Measurements from ENCODE around the gene NTNG1. TPM values are rescaled to one million over a fixed set of nuclear protein-coding genes. Genes with fewer than 3 reads are reported as not detected.

The NTNG1 gene
- total RNA-seq, 4 donors from 2014 or later = 0.20 to 3.0 (median 1.0) TPM

DNA sequence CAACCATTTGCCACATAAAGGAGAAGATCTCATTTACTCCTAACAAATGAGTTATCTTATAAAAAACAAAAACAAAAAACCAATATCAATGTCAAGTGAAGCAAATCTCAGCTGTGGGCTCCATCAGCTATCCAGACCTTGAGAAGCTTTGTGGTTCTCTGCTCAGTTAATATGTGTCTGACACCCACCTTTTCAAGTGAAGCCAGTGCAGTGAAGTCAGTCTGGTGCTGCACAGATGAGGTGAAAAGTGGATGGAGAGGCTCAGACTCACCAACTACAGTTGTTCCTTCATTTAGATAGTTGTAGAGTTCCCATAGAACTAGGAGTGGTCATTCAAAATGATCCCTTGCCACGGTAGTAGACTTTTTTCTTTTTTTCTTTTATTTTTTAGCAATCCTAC, 106.8 kb downstream of the NTNG1 start:
- Histone ChIP-seq H3K27ac (no peak overlapping the region), H3K27me3 (no peaks in the 10 kb centered on the region), H3K4me1 (no peaks in the 10 kb centered on the region), H3K9me3 (no peaks in the 10 kb centered on the region), H3K36me3 (no peaks in the 10 kb centered on the region), H3K4me3 (no peak overlapping the region)
- TF ChIP-seq POLR2AphosphoS5 (IDR thresholded peaks at IDR 0.05) = no peak
- TF ChIP-seq EP300 (IDR thresholded peaks at IDR 0.05) = no peak
- TF ChIP-seq POLR2A (IDR thresholded peaks at IDR 0.05) = no peak
- TF ChIP-seq, protein P1, sequence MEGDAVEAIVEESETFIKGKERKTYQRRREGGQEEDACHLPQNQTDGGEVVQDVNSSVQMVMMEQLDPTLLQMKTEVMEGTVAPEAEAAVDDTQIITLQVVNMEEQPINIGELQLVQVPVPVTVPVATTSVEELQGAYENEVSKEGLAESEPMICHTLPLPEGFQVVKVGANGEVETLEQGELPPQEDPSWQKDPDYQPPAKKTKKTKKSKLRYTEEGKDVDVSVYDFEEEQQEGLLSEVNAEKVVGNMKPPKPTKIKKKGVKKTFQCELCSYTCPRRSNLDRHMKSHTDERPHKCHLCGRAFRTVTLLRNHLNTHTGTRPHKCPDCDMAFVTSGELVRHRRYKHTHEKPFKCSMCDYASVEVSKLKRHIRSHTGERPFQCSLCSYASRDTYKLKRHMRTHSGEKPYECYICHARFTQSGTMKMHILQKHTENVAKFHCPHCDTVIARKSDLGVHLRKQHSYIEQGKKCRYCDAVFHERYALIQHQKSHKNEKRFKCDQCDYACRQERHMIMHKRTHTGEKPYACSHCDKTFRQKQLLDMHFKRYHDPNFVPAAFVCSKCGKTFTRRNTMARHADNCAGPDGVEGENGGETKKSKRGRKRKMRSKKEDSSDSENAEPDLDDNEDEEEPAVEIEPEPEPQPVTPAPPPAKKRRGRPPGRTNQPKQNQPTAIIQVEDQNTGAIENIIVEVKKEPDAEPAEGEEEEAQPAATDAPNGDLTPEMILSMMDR (IDR thresholded peaks at IDR 0.05) = no peak
- ATAC-seq = no peak
- WGBS, 2 donors (ENCODE audit: low coverage in 1 of 2) = 82 to 92% methylated on average over 1 of the region's 1 CpG

DNA sequence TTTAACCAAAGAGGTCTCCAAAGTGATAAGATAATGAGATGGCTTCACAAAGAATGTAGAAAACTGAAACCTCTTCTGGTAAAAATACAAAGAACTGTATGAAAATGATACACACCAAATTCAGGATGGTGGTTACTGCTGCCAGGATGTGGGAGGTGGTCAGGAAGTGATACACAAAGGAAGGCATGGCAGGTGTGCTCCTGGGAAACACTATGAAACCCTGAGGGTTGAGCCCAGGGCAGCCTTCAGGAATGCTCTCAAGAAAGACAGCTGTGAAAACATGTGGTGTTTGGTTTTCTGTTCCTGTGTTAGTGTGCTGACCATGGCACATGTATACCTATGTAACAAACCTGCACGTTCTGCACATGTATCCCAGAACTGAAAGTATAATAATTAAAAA, 109.3 kb downstream of the NTNG1 start:
- TF ChIP-seq, protein P1 (IDR thresholded peaks at IDR 0.05) = no peak
- no peak for TF ChIP-seq POLR2A (IDR thresholded peaks at IDR 0.05)
- TF ChIP-seq EP300 (IDR thresholded peaks at IDR 0.05) = no peak
- TF ChIP-seq POLR2AphosphoS5 (IDR thresholded peaks at IDR 0.05) = no peak
- Histone ChIP-seq H3K27ac (no peak overlapping the region), H3K36me3 (no peaks in the 10 kb centered on the region), H3K27me3 (no peaks in the 10 kb centered on the region), H3K9me3 (no peaks in the 10 kb centered on the region), H3K4me3 (no peak overlapping the region), H3K4me1 (no peaks in the 10 kb centered on the region)
- WGBS, 2 donors (ENCODE audit: low coverage in 1 of 2) = 67 to 100% methylated on average over 1 of the region's 1 CpG
- no peak for ATAC-seq

DNA sequence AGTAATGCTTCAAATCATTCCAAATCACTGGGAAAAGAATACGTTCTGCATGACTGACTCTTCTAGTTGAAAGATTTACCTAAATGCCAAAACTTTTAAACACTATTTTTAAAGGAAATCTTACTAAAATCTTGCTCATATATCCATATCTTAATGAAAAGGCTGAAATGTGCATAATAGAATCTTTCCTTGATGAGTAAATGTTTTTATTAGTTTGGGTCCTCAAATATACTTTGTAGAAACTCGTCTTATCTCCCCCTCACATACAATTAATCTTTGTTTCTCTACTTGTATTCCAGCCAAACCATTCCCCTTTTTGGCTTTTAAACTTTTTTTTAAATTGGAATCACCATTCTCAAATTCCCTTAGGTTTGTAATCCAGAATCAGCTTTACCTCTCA, 110.2 kb downstream of the NTNG1 start:
- Histone ChIP-seq H3K4me3 (no peak overlapping the region), H3K36me3 (no peaks in the 10 kb centered on the region), H3K9me3 (no peaks in the 10 kb centered on the region), H3K27ac (no peak overlapping the region), H3K27me3 (no peaks in the 10 kb centered on the region), H3K4me1 (no peaks in the 10 kb centered on the region)
- TF ChIP-seq EP300 (IDR thresholded peaks at IDR 0.05) (no peak), POLR2A (IDR thresholded peaks at IDR 0.05) (no peak), POLR2AphosphoS5 (IDR thresholded peaks at IDR 0.05) (no peak)
- TF ChIP-seq, protein P1 (IDR thresholded peaks at IDR 0.05) = no peak
- WGBS, 2 donors (ENCODE audit: low coverage in 1 of 2) = 33 to 57% methylated on average over 2 of the region's 2 CpGs
- no peak for ATAC-seq

DNA sequence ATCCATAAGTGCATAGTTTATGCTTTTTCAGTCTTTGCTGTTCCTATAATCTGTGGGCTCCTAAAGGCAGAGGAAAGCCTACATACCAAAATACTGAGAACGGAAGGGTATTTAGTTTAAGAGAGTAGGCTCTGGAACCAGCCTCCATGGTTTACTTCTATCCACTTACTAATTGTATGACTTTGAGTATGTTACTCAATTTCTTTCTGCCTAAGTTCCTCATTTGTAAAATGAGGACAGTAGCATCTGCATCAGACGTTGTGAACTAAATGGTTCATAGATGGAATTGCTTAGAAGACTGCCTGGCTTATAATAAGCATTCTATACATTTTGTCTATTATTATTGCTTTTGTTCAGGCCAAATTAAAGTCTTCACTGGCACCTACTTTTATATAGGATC, 111.0 kb downstream of the NTNG1 start:
- WGBS, 2 donors (ENCODE audit: low coverage in 1 of 2) = 78 to 88% methylated on average over 2 of the region's 2 CpGs
- Histone ChIP-seq H3K36me3 (no peaks in the 10 kb centered on the region), H3K27ac (no peak overlapping the region), H3K4me1 (no peaks in the 10 kb centered on the region), H3K9me3 (no peaks in the 10 kb centered on the region), H3K27me3 (no peaks in the 10 kb centered on the region), H3K4me3 (no peak overlapping the region)
- ATAC-seq = no peak
- TF ChIP-seq POLR2A (IDR thresholded peaks at IDR 0.05) (no peak), POLR2AphosphoS5 (IDR thresholded peaks at IDR 0.05) (no peak), EP300 (IDR thresholded peaks at IDR 0.05) (no peak)
- TF ChIP-seq, protein P1 (IDR thresholded peaks at IDR 0.05) = no peak

DNA sequence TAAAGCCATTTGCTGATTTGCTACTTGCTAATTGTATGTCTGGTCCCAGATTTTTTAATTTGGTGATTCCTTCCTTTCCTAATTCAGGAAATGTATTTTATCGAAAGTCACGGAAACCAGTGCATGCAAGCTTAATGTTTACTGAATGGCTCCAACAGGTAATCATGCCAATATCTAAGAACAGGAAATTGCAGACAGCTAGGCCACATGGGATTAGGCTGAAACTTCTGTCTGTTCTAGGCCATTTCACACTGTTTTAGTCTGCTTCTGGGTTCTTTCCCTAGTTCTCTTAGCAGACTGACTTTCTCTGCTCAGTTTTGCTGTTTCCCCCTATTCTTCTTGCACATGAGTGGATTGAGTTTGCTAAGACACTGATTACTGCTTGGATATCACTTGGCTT, 111.4 kb downstream of the NTNG1 start:
- no peaks in the 10 kb centered on the region for H3K36me3 ChIP-seq
- no peaks in the 10 kb centered on the region for H3K4me1 ChIP-seq
- WGBS, 2 donors (ENCODE audit: low coverage in 1 of 2) = 80% methylated on average over 2 of the region's 2 CpGs; no CpG with 5 or more reads in 1 of the 2 donors
- no peaks in the 10 kb centered on the region for H3K9me3 ChIP-seq
- H3K27ac ChIP-seq = no peak overlapping the region
- H3K4me3 ChIP-seq = no peak overlapping the region
- TF ChIP-seq EP300 (IDR thresholded peaks at IDR 0.05) = no peak
- no peak for TF ChIP-seq POLR2AphosphoS5 (IDR thresholded peaks at IDR 0.05)
- TF ChIP-seq, protein P1 (IDR thresholded peaks at IDR 0.05) = no peak
- TF ChIP-seq POLR2A (IDR thresholded peaks at IDR 0.05) = no peak
- no peaks in the 10 kb centered on the region for H3K27me3 ChIP-seq
- ATAC-seq = no peak
